OCI-LY1 (cell line): ENCODE measurements around the gene ZBTB38.

ENCODE experiments used
- EZH2 ChIP-seq: fragments of 200-600 bp; sonication (generic), shearing (Covaris generic); IDR thresholded peaks from 2 replicates; pipeline ENCODE4 v1.8.0; 2017; ENCODE audit warnings: borderline replicate concordance, mixed run types, mild to moderate bottlenecking, antibody characterized with exemption, low read length, moderate library complexity, mixed read lengths
- TF ChIP-seq, protein P1 (sequence below): fragments of 200-600 bp; sonication (generic), shearing (Covaris generic); IDR thresholded peaks from 2 replicates; pipeline ENCODE4 v1.5.1; 2017; ENCODE audit warnings: mild to moderate bottlenecking, antibody characterized with exemption, low read length, moderate library complexity, mixed read lengths

DNA sequence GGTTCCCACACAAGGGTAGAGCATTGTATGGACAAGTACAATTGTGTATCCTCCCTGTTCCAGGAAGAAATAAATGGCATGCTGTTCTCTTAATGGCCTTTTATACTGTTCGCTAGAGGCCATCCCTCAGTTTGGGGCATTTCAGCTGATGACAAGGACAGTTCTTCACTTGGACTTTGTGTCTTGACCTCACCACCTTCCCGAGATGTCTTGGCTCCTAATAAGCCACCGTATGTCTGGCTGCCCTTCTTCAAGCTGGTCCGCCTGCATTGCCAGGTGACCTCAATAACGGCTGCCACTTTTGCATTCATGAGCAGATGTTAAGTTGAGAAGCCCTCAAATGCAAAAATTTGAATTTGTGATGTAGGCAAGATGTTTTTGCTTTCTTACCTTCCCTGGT is 24.1 kb downstream of the ZBTB38 start:
- TF ChIP-seq, protein P1, sequence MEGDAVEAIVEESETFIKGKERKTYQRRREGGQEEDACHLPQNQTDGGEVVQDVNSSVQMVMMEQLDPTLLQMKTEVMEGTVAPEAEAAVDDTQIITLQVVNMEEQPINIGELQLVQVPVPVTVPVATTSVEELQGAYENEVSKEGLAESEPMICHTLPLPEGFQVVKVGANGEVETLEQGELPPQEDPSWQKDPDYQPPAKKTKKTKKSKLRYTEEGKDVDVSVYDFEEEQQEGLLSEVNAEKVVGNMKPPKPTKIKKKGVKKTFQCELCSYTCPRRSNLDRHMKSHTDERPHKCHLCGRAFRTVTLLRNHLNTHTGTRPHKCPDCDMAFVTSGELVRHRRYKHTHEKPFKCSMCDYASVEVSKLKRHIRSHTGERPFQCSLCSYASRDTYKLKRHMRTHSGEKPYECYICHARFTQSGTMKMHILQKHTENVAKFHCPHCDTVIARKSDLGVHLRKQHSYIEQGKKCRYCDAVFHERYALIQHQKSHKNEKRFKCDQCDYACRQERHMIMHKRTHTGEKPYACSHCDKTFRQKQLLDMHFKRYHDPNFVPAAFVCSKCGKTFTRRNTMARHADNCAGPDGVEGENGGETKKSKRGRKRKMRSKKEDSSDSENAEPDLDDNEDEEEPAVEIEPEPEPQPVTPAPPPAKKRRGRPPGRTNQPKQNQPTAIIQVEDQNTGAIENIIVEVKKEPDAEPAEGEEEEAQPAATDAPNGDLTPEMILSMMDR, result no peak
- TF ChIP-seq EZH2, result no peak
